ENCODE results near the gene SH2D3C.

- no peak for TF ChIP-seq CTCF (IDR thresholded peaks at IDR 0.05; ENCODE audit: poor library complexity, severe bottlenecking)
- no peak for TF ChIP-seq POLR2AphosphoS5 (IDR thresholded peaks at IDR 0.05)
Observed at GRCh38 chr9:127711831-127712274, 66.6 kb downstream of the SH2D3C start.
